GM19193 (cell line): ENCODE results near the gene PCNX2.

Source experiments
- POLR2A ChIP-seq: IDR thresholded peaks from 4 replicates; pipeline ENCODE4 v1.6.1; 2011; ENCODE audit not compliant: insufficient read depth, insufficient read length; ENCODE audit errors: extremely low read depth

PCNX2 gene

GRCh38 chr1:233019083-233019482, 276.4 kb downstream of the PCNX2 start:
- no peak for TF ChIP-seq POLR2A

GRCh38 chr1:233016798-233017197, 278.7 kb downstream of the PCNX2 start:
- no peak for TF ChIP-seq POLR2A

DNA sequence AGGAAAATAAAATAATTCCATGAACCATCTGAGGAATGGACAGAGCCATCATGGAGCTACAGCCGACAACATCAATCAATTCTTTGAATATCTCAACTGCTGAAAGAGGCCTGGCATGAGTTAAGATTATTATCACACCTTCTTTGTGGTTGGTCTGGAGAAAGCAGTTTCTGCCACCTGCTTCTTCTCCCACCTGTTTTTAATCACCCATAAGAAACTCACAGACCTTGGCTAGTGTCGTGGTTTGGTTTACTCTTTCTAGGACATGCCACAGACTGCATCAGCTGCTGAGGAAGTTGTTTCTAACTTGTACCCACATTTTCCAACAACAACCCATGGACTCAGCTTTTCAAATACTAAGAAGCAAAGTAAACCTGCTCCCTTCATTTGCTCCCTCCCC, 279.6 kb downstream of the PCNX2 start:
- TF ChIP-seq POLR2A, result no peak

DNA sequence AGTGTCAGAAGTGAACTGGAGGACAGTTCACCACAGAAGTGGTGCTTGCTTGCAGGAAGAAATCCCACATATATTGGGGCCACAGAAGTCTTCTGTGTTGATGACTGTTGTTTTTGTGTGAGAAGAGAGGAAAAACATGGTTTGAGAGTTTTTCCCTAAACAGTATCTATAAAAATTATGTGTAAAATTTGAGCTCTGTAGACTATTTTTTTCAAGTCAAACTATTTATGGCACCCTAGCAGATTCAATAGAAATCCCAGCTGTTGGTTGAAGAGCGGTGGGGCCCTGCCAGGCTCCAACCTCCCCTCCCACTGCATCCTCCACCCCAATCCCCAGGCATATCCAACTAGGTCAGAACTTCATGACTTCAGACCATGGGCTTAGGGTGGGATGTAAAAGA, 283.5 kb downstream of the PCNX2 start:
- TF ChIP-seq POLR2A, result no peak

GRCh38 chr1:233010146-233010545, 285.4 kb downstream of the PCNX2 start:
- TF ChIP-seq POLR2A, result no peak

- TF ChIP-seq POLR2A, result no peak
These were observed 289.0 kb downstream of the PCNX2 start for GRCh38 chr1:233006541-233006973.

DNA sequence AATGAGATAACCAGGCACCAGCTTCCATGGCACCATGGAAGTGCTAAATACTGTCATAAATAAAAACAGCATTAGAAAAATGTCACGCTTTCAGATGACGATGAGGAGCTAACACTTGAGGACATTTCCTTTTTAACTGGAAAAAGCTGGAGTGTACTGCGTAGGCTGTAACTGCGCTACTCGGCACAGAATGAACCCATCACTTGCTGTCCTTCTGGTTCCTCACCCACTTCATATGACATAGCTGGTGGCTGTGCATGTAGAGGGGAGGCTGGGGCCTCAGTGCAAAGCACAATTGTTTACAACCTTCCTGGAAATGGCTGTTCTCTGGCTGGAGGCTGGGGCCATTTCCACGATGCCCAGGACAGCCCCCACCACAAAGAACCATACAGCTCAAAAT, 289.4 kb downstream of the PCNX2 start:
- no peak for TF ChIP-seq POLR2A

DNA sequence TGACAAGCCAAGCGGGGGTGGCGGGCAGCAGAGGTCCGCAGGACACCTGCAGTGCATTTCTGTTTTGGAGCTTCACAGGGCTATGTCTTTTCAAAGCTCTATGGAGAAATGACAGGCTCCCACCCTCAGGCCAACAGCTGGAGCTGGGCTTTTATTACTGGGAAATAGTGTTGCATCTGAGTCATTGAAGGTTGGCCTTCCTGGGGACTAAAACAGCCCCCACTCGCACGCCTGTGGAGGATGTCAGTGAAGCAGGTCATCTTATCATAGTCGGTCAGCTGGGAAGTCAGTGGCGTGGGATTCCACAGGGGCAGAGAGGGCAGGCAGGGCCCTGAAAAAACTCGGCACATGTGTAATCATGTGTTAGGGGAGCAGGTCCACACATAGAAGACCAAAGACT, 289.8 kb downstream of the PCNX2 start:
- TF ChIP-seq POLR2A, result no peak

DNA sequence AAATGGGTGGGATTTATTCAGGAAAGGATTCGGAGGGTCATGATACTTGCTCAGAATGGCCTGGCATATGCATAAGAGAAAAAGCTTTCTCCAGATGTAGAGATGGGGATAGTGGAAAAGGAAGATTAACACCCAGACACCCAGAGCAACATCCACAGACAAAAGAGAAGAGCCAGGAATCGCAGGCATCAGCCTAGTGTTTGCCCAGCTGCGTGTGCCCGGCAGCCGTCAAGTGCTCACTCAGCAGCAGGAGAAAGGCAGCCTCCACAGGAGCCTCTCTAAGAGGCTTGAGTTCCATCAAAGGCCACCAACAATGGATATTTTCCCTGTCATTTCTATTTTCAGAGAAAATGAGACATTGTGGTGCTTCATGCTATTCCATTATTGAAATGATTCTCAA, 290.4 kb downstream of the PCNX2 start:
- no peak for TF ChIP-seq POLR2A

DNA sequence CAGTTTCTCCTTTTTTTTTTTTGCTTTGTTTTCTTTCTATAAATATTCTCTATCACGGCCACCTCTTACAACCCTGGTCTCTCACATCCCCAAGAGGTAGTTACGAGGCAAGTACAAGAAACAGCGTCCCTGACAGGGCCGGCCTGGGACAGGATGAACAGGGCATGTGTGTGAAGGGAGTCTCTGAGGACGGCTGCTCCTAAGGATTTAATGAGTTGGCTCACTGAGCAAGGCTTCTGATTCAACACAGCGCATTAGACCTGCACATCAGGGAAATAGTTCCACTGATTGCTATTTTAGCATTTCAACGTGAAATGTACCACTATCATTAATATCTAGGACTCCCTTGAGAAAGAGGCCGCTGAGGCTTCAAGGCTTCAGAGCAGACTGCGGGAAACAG, 291.1 kb downstream of the PCNX2 start:
- no peak for TF ChIP-seq POLR2A

GRCh38 chr1:232999956-233000625, 295.4 kb downstream of the PCNX2 start:
- TF ChIP-seq POLR2A, result no peak

DNA sequence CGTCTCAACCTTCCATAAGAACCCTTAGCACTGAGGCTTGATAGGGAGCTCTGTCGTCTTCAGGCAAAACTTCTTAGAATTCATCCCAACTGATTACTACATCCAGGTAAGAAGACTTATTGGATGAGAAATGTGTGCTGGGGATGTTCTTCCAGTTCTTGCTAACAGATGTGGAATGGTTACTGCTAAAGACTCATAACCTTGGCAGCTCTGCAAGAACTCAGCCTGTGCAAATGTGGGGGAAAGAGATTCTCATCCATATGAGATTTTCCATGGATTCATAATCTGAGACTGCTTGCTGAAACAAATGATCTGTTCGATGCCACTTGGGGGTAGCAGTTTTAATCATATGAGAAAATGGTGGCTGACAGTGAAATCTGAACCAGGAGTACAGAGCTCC, 296.9 kb downstream of the PCNX2 start:
- TF ChIP-seq POLR2A, result no peak

DNA sequence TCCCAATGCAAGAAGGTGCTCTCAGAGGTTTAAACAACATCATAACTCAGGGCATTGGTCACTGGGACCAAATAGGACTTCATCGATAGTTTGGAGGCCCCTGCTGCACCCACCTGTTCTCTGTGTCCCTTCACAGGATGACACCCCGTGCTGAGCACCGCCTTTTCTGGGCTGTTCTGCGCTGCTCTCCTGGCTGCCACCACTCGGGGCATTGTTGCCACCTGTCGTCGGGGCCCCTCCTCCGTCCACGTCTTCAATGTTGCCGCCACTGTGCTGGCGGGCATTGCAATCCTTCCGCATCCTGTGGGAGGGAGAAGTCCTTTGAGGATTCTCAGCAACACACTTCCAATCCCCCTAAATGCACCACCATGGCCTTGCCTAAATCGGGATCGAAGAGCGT, 297.4 kb downstream of the PCNX2 start:
- TF ChIP-seq POLR2A, result no peak

DNA sequence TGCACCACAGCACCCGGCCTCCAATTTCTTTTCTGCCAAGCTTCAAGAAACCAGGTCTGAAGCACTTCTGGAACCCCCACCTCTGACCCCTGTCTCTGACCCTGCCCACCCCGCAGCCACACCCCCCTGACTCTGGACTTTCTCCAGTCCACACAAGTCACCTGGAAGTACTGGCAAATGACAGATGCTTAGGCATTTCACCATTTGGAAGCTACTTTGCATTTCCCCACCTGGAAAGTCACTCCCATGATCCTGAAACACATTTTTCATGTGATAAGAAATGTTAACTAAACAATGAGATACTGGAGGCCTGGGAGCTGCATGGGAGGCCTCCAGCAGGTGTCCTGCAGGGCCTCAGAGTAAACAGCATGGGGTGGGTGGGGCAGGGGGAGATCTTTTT, 299.4 kb downstream of the PCNX2 start:
- TF ChIP-seq POLR2A, result no peak

DNA sequence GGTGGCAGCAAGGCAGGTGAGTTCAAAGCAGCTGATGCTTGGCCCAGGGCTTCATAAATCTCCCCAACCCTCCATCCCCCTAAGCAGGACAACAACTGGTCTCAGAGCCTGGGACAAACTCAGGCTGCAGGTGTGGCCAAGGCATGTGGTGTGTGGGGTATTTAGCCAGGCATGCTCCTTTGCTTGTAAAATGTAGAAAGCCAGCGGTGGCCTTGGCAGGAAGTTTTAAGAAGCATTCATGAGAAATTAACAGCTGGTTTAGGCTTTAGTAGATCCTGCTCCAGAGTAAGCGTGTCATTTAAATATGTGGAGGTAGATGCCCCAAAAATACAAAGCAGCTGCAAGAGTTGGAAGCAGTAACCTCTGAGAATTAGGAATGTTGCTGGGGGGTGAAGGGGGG, 300.3 kb downstream of the PCNX2 start:
- no peak for TF ChIP-seq POLR2A

GRCh38 chr1:232993555-232993954, 302.0 kb downstream of the PCNX2 start:
- no peak for TF ChIP-seq POLR2A

DNA sequence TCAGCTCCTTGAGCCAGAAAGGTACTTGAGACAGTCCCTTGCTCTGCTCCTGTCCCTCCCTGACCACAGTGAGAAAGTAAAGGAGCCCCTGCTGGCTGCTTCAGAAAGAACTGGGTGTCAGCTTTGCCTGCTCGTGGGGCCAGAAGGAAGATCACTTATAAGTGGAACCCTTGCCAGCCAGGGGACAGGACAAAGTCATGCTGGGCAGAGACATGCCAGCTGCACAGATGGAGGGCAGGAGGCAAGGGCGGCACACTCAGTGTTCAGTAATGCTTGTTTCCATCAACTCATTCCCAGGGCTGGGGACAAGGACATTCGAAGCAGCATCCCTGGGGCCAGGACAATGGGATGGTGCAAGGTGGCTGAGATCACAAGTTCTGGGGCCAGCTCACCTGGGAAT, 303.3 kb downstream of the PCNX2 start:
- no peak for TF ChIP-seq POLR2A
